ENCODE results near the gene AIG1.

Gene AIG1

DNA sequence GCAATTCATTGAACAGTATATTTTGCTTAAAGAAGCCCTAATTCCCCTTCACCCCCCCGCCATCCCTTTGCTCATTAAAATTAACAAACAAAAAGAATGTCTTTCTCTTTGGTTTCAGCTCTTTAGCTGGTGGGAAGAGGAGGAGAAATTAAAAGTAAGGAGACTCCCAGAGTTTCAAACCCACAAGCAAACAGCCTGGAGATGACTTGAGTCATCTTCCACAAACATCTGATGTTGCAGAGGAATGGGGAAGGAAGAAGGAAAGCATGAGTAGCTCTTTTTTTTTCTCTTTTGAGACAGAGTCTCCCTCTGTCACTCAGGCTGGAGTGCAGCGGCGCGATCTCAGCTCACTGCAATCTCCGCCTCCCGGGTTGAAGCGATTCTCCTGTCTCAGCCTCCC is 200.2 kb downstream of the AIG1 start:
- H3K79me2 ChIP-seq (ENCODE audit: insufficient read depth, low read length) = no peaks in the 10 kb centered on the region
- no peaks in the 10 kb centered on the region for H4K20me1 ChIP-seq (ENCODE audit: insufficient read depth, low read length)
- no peak overlapping the region for H3K27ac ChIP-seq (ENCODE audit: low read depth, low read length, poor library complexity, severe bottlenecking)
- no peak overlapping the region for H3K4me2 ChIP-seq (ENCODE audit: low read length)
- TF ChIP-seq, protein P1, sequence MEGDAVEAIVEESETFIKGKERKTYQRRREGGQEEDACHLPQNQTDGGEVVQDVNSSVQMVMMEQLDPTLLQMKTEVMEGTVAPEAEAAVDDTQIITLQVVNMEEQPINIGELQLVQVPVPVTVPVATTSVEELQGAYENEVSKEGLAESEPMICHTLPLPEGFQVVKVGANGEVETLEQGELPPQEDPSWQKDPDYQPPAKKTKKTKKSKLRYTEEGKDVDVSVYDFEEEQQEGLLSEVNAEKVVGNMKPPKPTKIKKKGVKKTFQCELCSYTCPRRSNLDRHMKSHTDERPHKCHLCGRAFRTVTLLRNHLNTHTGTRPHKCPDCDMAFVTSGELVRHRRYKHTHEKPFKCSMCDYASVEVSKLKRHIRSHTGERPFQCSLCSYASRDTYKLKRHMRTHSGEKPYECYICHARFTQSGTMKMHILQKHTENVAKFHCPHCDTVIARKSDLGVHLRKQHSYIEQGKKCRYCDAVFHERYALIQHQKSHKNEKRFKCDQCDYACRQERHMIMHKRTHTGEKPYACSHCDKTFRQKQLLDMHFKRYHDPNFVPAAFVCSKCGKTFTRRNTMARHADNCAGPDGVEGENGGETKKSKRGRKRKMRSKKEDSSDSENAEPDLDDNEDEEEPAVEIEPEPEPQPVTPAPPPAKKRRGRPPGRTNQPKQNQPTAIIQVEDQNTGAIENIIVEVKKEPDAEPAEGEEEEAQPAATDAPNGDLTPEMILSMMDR (IDR thresholded peaks at IDR 0.05; ENCODE audit: low read length) = no peak
- no peak for TF ChIP-seq EZH2 (IDR thresholded peaks at IDR 0.05; ENCODE audit: borderline replicate concordance, low read length)
- no peaks in the 10 kb centered on the region for H3K36me3 ChIP-seq (ENCODE audit: insufficient read depth, low read length)
- no peak overlapping the region for H3K4me3 ChIP-seq (ENCODE audit: low read depth, low read length, poor library complexity, severe bottlenecking)
- H3F3A ChIP-seq (ENCODE audit: insufficient read depth, low read length) = no peaks in the 10 kb centered on the region
- no peaks in the 10 kb centered on the region for H3K9me2 ChIP-seq (ENCODE audit: low read depth, low read length)
- H3K9me3 ChIP-seq (ENCODE audit: low read length) = 0 out of 2 replicates have a peak, but pooled peaks cover 2% of the 10 kb centered on the region
- H2AFZ ChIP-seq (ENCODE audit: low read length) = no peak overlapping the region
- no peaks in the 10 kb centered on the region for H3K27me3 ChIP-seq (ENCODE audit: insufficient read depth, low read length)
- H3K4me1 ChIP-seq (ENCODE audit: insufficient read depth, low read length, severe bottlenecking) = no peaks in the 10 kb centered on the region
- H3K9ac ChIP-seq (ENCODE audit: low read length) = no peak overlapping the region

GRCh38 chr6:143261899-143262436 is 201.3 kb downstream of the AIG1 start:
- Histone ChIP-seq H3K4me3 (ENCODE audit: low read depth, low read length, poor library complexity, severe bottlenecking) (no peak overlapping the region), H3K36me3 (ENCODE audit: insufficient read depth, low read length) (no peaks in the 10 kb centered on the region), H3K4me2 (ENCODE audit: low read length) (no peak overlapping the region), H3F3A (ENCODE audit: insufficient read depth, low read length) (no peaks in the 10 kb centered on the region), H3K9ac (ENCODE audit: low read length) (no peak overlapping the region), H3K27ac (ENCODE audit: low read depth, low read length, poor library complexity, severe bottlenecking) (no peak overlapping the region), H2AFZ (ENCODE audit: low read length) (no peak overlapping the region), H3K9me2 (ENCODE audit: low read depth, low read length) (no peaks in the 10 kb centered on the region), H3K4me1 (ENCODE audit: insufficient read depth, low read length, severe bottlenecking) (no peaks in the 10 kb centered on the region), H3K27me3 (ENCODE audit: insufficient read depth, low read length) (no peaks in the 10 kb centered on the region), H3K9me3 (ENCODE audit: low read length) (0 out of 2 replicates have a peak, but pooled peaks cover 2% of the 10 kb centered on the region), H4K20me1 (ENCODE audit: insufficient read depth, low read length) (no peaks in the 10 kb centered on the region), H3K79me2 (ENCODE audit: insufficient read depth, low read length) (no peaks in the 10 kb centered on the region)
- TF ChIP-seq EZH2 (IDR thresholded peaks at IDR 0.05; ENCODE audit: borderline replicate concordance, low read length) = no peak
- TF ChIP-seq, protein P1 (IDR thresholded peaks at IDR 0.05; ENCODE audit: low read length) = no peak

- Histone ChIP-seq H3F3A (ENCODE audit: insufficient read depth, low read length) (no peaks in the 10 kb centered on the region), H3K27me3 (ENCODE audit: insufficient read depth, low read length) (no peaks in the 10 kb centered on the region), H3K9ac (ENCODE audit: low read length) (no peak overlapping the region), H3K79me2 (ENCODE audit: insufficient read depth, low read length) (no peaks in the 10 kb centered on the region), H3K9me2 (ENCODE audit: low read depth, low read length) (no peaks in the 10 kb centered on the region), H4K20me1 (ENCODE audit: insufficient read depth, low read length) (no peaks in the 10 kb centered on the region), H2AFZ (ENCODE audit: low read length) (no peak overlapping the region), H3K4me1 (ENCODE audit: insufficient read depth, low read length, severe bottlenecking) (no peaks in the 10 kb centered on the region), H3K27ac (ENCODE audit: low read depth, low read length, poor library complexity, severe bottlenecking) (no peak overlapping the region), H3K4me2 (ENCODE audit: low read length) (no peak overlapping the region), H3K9me3 (ENCODE audit: low read length) (0 out of 2 replicates have a peak, but pooled peaks cover 2% of the 10 kb centered on the region), H3K36me3 (ENCODE audit: insufficient read depth, low read length) (no peaks in the 10 kb centered on the region), H3K4me3 (ENCODE audit: low read depth, low read length, poor library complexity, severe bottlenecking) (no peak overlapping the region)
- TF ChIP-seq, protein P1 (IDR thresholded peaks at IDR 0.05; ENCODE audit: low read length) = no peak
- TF ChIP-seq EZH2 (IDR thresholded peaks at IDR 0.05; ENCODE audit: borderline replicate concordance, low read length) = no peak
These were observed 202.2 kb downstream of the AIG1 start for GRCh38 chr6:143262859-143263258.

Data from OCI-LY1 (cell line).